Panc1 (cell line): ENCODE data around the gene IFT80. TPM values are rescaled to one million over a fixed set of nuclear protein-coding genes. Genes with fewer than 3 reads are reported as not detected.

Source experiments
- ATAC-seq: fragments of 200-7000 bp; cut with Tn5 transposase; 2 replicates; pipeline ENCODE4 v1.9.1; 2020; ENCODE audit warnings: mild to moderate bottlenecking, moderate library complexity
- BruUV-seq: library from RNA; stranded (reverse); fragments of 400-500 nt; replicated peaks from 2 replicates; lab custom pipeline; 2021; lab: Mats Ljungman, UMichigan
- CTCF ChIA-PET: fragments of 300-600 bp; sonication (Branson Sonifier 250); formaldehyde crosslinking; loops from one replicate; lab custom pipeline; 2022; ENCODE audit warnings: antibody characterized with exemption; lab: Charles Lee
- POLR2A ChIA-PET: fragments of 300-600 bp; sonication (Branson Sonifier 250); formaldehyde crosslinking; loops from one replicate; lab custom pipeline; 2022; ENCODE audit warnings: antibody characterized with exemption; lab: Charles Lee
- DNase-seq: peaks from one replicate; pipeline ENCODE4 v3.0.0-alpha.2; 2010; ENCODE audit warnings: low read depth, low spot score
- H3K27ac ChIP-seq: 2 replicates; pipeline ENCODE4 v1.5.1; 2011; ENCODE audit warnings: mild to moderate bottlenecking, low read length, inconsistent platforms
- H3K27me3 ChIP-seq: fragments of 200-500 bp; sonication (Bioruptor generic); 2 replicates; pipeline ENCODE4 v1.6.0; 2014; ENCODE audit warnings: low read length, inconsistent platforms; ENCODE audit not compliant: control insufficient read depth, insufficient read depth
- H3K36me3 ChIP-seq: fragments of 200-500 bp; sonication (Bioruptor generic); 2 replicates; pipeline ENCODE4 v1.5.1; 2014; ENCODE audit warnings: inconsistent platforms, mild to moderate bottlenecking, low read length, moderate library complexity; ENCODE audit not compliant: control insufficient read depth, insufficient read depth
- H3K4me1 ChIP-seq: 2 replicates; pipeline ENCODE4 v1.5.1; 2011; ENCODE audit warnings: inconsistent platforms, mild to moderate bottlenecking, low read length, moderate library complexity; ENCODE audit not compliant: control insufficient read depth, insufficient read depth
- H3K4me3 ChIP-seq, 2 experiments: 2 replicates each; pipeline ENCODE4 v1.5.1; 2011 to 2012; ENCODE audit warnings: low read depth in 2 of 2, low read length in 2 of 2, mild to moderate bottlenecking in 2 of 2, inconsistent platforms in 1 of 2, moderate library complexity in 1 of 2
- H3K9me3 ChIP-seq: fragments of 200-500 bp; sonication (Bioruptor generic); 2 replicates; pipeline ENCODE4 v1.5.1; 2014; ENCODE audit warnings: low read depth, mild to moderate bottlenecking, inconsistent platforms, low read length, moderate library complexity; ENCODE audit not compliant: control insufficient read depth, insufficient read depth
- POLR2AphosphoS5 ChIP-seq: IDR thresholded peaks from 2 replicates; pipeline ENCODE4 v1.6.1; 2012; ENCODE audit warnings: mild to moderate bottlenecking, low read depth, low read length, moderate library complexity
- SIN3A ChIP-seq: IDR thresholded peaks from 2 replicates; pipeline ENCODE4 v1.6.1; 2012; ENCODE audit warnings: low read depth, mild to moderate bottlenecking, low read length, moderate library complexity, borderline replicate concordance; ENCODE audit not compliant: insufficient read depth
- TCF7L2 ChIP-seq: IDR thresholded peaks from 2 replicates; pipeline ENCODE4 v1.6.1; 2011; ENCODE audit warnings: mild to moderate bottlenecking, low read depth, low read length, inconsistent platforms
- in situ Hi-C: cut with HindIII; loops from 2 replicates; pipeline ENCODE4 v1.10.0; 2016; ENCODE audit warnings: low sequenced_read_pairs, low pct_unique_long_range_greater_than_20kb
- intact Hi-C: fragments of 100-400 bp; cut with micrococcal nuclease; formaldehyde crosslinking; loops from one replicate; pipeline ENCODE4 v1.10.0; 2022; ENCODE audit not compliant: unreplicated experiment
- total RNA-seq: library from RNA; stranded (reverse); gene quantifications from one replicate; pipeline ENCODE4 v1.2.1, GENCODE V29; 2021; ENCODE audit not compliant: unreplicated experiment
- TF ChIP-seq, protein P1 (sequence below): fragments of 450-650 bp; IDR thresholded peaks from 2 replicates; pipeline ENCODE4 v1.5.1; 2017; ENCODE audit warnings: mild to moderate bottlenecking
- TF ChIP-seq, protein P2 (sequence below), 2 experiments: IDR thresholded peaks; 2 replicates each; pipeline ENCODE4 v1.6.1; 2011 to 2012; ENCODE audit warnings: low read depth in 2 of 2, control low read depth in 1 of 2, low read length in 1 of 2, mild to moderate bottlenecking in 1 of 2, moderate library complexity in 1 of 2; ENCODE audit not compliant: insufficient read depth in 1 of 2

Gene IFT80
- total RNA-seq, 1 experiment from 2014 or later = 35.1 TPM

DNA sequence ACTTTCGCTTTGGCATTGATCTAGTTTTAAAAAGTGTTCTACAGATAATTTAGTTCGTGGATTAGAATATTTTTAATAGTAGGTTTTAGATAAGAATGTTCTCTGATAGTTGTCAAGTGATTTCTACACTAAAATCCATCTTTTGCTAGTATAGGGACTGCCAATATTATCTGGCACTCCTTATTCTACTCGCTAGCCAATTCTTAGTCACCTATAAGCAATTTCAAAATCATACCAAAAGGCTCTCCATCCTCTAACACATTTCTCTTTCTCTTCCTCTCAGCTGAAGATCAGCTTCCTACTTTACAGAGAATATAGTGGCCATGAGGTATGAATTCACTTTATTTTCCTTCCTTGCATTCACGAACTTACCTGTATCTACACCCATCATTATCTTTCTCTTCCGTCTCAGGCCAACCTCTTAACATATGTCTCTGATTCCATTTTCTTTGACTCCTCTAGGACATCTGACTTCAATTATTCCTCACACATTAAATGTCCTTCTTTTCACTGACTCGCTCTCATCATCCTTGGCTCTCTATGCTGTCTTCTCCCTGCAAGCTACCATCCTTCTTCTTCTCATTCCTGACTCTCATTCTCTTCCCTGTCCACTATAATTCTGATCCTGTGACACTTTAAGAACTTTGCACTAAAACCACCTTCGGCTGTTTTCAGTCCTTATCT lies 138.3 kb downstream of the IFT80 start:
- ATAC-seq (no peak), DNase-seq (no peak)
- intact Hi-C loops = no loop called here
- TF ChIP-seq, protein P1, sequence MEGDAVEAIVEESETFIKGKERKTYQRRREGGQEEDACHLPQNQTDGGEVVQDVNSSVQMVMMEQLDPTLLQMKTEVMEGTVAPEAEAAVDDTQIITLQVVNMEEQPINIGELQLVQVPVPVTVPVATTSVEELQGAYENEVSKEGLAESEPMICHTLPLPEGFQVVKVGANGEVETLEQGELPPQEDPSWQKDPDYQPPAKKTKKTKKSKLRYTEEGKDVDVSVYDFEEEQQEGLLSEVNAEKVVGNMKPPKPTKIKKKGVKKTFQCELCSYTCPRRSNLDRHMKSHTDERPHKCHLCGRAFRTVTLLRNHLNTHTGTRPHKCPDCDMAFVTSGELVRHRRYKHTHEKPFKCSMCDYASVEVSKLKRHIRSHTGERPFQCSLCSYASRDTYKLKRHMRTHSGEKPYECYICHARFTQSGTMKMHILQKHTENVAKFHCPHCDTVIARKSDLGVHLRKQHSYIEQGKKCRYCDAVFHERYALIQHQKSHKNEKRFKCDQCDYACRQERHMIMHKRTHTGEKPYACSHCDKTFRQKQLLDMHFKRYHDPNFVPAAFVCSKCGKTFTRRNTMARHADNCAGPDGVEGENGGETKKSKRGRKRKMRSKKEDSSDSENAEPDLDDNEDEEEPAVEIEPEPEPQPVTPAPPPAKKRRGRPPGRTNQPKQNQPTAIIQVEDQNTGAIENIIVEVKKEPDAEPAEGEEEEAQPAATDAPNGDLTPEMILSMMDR = no peak
- TF ChIP-seq POLR2AphosphoS5 (no peak), TCF7L2 (no peak), SIN3A (no peak)
- TF ChIP-seq, protein P2, sequence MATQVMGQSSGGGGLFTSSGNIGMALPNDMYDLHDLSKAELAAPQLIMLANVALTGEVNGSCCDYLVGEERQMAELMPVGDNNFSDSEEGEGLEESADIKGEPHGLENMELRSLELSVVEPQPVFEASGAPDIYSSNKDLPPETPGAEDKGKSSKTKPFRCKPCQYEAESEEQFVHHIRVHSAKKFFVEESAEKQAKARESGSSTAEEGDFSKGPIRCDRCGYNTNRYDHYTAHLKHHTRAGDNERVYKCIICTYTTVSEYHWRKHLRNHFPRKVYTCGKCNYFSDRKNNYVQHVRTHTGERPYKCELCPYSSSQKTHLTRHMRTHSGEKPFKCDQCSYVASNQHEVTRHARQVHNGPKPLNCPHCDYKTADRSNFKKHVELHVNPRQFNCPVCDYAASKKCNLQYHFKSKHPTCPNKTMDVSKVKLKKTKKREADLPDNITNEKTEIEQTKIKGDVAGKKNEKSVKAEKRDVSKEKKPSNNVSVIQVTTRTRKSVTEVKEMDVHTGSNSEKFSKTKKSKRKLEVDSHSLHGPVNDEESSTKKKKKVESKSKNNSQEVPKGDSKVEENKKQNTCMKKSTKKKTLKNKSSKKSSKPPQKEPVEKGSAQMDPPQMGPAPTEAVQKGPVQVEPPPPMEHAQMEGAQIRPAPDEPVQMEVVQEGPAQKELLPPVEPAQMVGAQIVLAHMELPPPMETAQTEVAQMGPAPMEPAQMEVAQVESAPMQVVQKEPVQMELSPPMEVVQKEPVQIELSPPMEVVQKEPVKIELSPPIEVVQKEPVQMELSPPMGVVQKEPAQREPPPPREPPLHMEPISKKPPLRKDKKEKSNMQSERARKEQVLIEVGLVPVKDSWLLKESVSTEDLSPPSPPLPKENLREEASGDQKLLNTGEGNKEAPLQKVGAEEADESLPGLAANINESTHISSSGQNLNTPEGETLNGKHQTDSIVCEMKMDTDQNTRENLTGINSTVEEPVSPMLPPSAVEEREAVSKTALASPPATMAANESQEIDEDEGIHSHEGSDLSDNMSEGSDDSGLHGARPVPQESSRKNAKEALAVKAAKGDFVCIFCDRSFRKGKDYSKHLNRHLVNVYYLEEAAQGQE (IDR thresholded peaks at IDR 0.05; ENCODE audit: insufficient read depth in 1 of 2, low read depth in 2 of 2, low read length in 1 of 2) = no peak
- H3K4me3 ChIP-seq = no peak overlapping the region
- CTCF ChIA-PET = no interaction called here
- H3K27ac ChIP-seq = no peak overlapping the region
- BruUV-seq = no TSS peak
- no peaks in the 10 kb centered on the region for H3K27me3 ChIP-seq
- in situ Hi-C loops = no loop called here
- no peaks in the 10 kb centered on the region for H3K4me1 ChIP-seq
- POLR2A ChIA-PET = no interaction called here
- H3K36me3 ChIP-seq = no peaks in the 10 kb centered on the region
- H3K9me3 ChIP-seq = no peaks in the 10 kb centered on the region

DNA sequence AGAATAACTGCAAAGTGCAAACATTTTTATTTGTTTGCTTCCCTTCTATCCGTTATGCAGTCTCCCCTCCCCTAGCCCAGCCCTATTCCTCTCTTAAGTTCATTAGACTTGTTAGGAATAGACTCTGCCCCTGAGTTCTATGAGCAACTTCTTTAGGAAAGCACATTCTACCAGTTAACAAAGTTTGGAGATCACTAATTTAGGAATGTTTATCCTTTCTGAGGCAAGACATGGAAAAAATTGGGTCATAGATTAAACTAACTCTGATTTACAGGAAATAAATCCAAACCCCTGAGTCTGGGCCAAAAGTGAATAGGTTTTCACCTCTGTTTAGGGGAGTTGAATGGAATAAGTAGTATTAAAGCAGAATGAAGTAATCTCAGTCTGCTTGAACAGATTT lies 139.4 kb downstream of the IFT80 start:
- POLR2A ChIA-PET = no interaction called here
- H3K27ac ChIP-seq = no peak overlapping the region
- no peaks in the 10 kb centered on the region for H3K9me3 ChIP-seq
- intact Hi-C loops = no loop called here
- ATAC-seq (no peak), DNase-seq (no peak)
- H3K4me1 ChIP-seq = no peaks in the 10 kb centered on the region
- no TSS peak for BruUV-seq
- CTCF ChIA-PET = no interaction called here
- no peak for TF ChIP-seq SIN3A
- no peak for TF ChIP-seq TCF7L2
- TF ChIP-seq, protein P1 = no peak
- TF ChIP-seq, protein P2 (IDR thresholded peaks at IDR 0.05; ENCODE audit: insufficient read depth in 1 of 2, low read depth in 2 of 2, low read length in 1 of 2) = no peak
- no peak for TF ChIP-seq POLR2AphosphoS5
- no peak overlapping the region for H3K4me3 ChIP-seq
- H3K36me3 ChIP-seq = no peaks in the 10 kb centered on the region
- in situ Hi-C loops = no loop called here
- H3K27me3 ChIP-seq = no peaks in the 10 kb centered on the region
